ENCODE data around the gene INPP5E. TPM values are rescaled to one million over a fixed set of nuclear protein-coding genes. Genes with fewer than 3 reads are reported as not detected.

Gene INPP5E
- polyA plus RNA-seq, 2 of the 4 experiments (the other 2 are of a cell fraction) = 5.2 to 11.2 TPM

DNA sequence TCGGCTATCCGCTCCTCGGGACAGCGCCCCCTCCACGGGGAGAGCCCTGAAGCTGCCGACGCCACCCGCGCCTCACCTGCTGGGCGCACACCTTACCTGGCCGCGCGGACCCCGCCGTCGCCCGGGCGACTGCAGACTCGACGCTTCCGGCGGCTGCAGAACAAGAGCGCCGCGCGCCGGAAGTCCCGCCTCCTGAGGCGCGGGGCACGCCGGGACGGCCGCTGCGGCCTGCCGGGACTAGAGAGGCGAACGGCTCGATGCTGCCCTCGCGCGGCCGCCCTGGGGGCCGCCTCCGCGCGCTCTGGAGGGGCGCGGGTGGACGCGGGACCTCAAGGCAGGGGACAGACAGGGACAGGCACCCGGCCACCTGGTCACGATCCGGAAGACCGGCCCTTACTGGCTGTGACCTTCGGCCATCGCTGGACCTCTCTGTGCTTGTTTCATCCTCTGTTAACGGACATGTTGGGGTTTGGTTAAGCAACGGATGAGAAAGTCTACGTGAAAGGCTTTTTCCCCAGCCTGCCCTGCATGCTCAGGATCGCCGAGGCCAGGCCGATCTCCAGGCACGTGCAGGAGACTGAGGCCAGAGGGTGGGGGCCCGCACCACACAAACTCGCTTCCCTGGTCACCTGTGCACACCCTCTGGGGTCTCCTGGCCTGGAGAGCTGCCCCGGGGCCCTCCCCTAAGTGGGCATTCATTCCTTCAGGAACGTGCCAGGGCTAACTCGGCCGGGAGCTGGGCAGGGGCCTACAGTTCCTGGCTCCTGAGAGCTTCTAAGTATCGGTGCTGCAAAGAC is 39.4 kb downstream of the INPP5E start, which contains the start of gene SNAPC4 (continued):
- TF ChIP-seq, protein P1, sequence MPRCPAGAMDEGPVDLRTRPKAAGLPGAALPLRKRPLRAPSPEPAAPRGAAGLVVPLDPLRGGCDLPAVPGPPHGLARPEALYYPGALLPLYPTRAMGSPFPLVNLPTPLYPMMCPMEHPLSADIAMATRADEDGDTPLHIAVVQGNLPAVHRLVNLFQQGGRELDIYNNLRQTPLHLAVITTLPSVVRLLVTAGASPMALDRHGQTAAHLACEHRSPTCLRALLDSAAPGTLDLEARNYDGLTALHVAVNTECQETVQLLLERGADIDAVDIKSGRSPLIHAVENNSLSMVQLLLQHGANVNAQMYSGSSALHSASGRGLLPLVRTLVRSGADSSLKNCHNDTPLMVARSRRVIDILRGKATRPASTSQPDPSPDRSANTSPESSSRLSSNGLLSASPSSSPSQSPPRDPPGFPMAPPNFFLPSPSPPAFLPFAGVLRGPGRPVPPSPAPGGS (IDR thresholded peaks at IDR 0.05) = peak; percentile 78; the same call in 2 of the 3 replicates
- TF ChIP-seq, protein P2, sequence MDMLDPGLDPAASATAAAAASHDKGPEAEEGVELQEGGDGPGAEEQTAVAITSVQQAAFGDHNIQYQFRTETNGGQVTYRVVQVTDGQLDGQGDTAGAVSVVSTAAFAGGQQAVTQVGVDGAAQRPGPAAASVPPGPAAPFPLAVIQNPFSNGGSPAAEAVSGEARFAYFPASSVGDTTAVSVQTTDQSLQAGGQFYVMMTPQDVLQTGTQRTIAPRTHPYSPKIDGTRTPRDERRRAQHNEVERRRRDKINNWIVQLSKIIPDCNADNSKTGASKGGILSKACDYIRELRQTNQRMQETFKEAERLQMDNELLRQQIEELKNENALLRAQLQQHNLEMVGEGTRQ (IDR thresholded peaks at IDR 0.05) = no peak
- TF ChIP-seq NFE2L2 (conservative IDR thresholded peaks at IDR 0.05; ENCODE audit: low read length) = no peak
- peak; percentile 54 to 80; a peak in 4 of 5 replicates for TF ChIP-seq RAD21 (conservative IDR thresholded peaks at IDR 0.05 in 1 of 2, IDR thresholded peaks at IDR 0.05 in 1 of 2)
- TF ChIP-seq RCOR1 (IDR thresholded peaks at IDR 0.05; ENCODE audit: low read depth, low read length) = no peak
- TF ChIP-seq, protein P3, sequence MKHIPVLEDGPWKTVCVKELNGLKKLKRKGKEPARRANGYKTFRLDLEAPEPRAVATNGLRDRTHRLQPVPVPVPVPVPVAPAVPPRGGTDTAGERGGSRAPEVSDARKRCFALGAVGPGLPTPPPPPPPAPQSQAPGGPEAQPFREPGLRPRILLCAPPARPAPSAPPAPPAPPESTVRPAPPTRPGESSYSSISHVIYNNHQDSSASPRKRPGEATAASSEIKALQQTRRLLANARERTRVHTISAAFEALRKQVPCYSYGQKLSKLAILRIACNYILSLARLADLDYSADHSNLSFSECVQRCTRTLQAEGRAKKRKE (CRISPR knock-in tag; IDR thresholded peaks at IDR 0.05; ENCODE audit: low read depth) = no peak
- TF ChIP-seq PHF8 (IDR thresholded peaks at IDR 0.05; ENCODE audit: borderline replicate concordance, low read depth) = peak; percentile 72; the same call in 1 of the 2 replicates
- no peak for TF ChIP-seq ZC3H11A (IDR thresholded peaks at IDR 0.05)
- TF ChIP-seq, protein P4, sequence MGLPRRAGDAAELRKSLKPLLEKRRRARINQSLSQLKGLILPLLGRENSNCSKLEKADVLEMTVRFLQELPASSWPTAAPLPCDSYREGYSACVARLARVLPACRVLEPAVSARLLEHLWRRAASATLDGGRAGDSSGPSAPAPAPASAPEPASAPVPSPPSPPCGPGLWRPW (IDR thresholded peaks at IDR 0.05) = no peak
- TF ChIP-seq CBX2 (IDR thresholded peaks at IDR 0.05; ENCODE audit: borderline replicate concordance, low read depth) = no peak
- TF ChIP-seq MAFK (IDR thresholded peaks at IDR 0.05; ENCODE audit: partially characterized antibody) = no peak
- TF ChIP-seq POLR2AphosphoS2 (conservative IDR thresholded peaks at IDR 0.05; ENCODE audit: low read length) = no peak
- no peak for TF ChIP-seq FOSB (CRISPR knock-in tag; IDR thresholded peaks at IDR 0.05)
- TF ChIP-seq, protein P5, sequence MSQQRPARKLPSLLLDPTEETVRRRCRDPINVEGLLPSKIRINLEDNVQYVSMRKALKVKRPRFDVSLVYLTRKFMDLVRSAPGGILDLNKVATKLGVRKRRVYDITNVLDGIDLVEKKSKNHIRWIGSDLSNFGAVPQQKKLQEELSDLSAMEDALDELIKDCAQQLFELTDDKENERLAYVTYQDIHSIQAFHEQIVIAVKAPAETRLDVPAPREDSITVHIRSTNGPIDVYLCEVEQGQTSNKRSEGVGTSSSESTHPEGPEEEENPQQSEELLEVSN (IDR thresholded peaks at IDR 0.05; ENCODE audit: borderline replicate concordance, low read depth) = peak; percentile 30; the same call in 1 of the 2 replicates
- no peak for TF ChIP-seq EP300 (IDR thresholded peaks at IDR 0.05)
- TF ChIP-seq HOXB13 (CRISPR knock-in tag; IDR thresholded peaks at IDR 0.05; ENCODE audit: low read depth) = no peak
- no peak for TF ChIP-seq ZNF302 (CRISPR knock-in tag; IDR thresholded peaks at IDR 0.05)
- TF ChIP-seq CBX8 (IDR thresholded peaks at IDR 0.05) = no peak
- TF ChIP-seq GATA3 (IDR thresholded peaks at IDR 0.05; ENCODE audit: borderline replicate concordance) = no peak
- no peak for TF ChIP-seq RNF2 (IDR thresholded peaks at IDR 0.05; ENCODE audit: borderline replicate concordance, low read depth)
- TF ChIP-seq, protein P6, sequence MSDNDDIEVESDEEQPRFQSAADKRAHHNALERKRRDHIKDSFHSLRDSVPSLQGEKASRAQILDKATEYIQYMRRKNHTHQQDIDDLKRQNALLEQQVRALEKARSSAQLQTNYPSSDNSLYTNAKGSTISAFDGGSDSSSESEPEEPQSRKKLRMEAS (IDR thresholded peaks at IDR 0.05) = peak; percentile 69
- no peak for TF ChIP-seq HDAC2 (IDR thresholded peaks at IDR 0.05)
- no peak for TF ChIP-seq EHF (CRISPR knock-in tag; IDR thresholded peaks at IDR 0.05)
- TF ChIP-seq JUNB (IDR thresholded peaks at IDR 0.05) = no peak
- TF ChIP-seq HEYL (CRISPR knock-in tag; IDR thresholded peaks at IDR 0.05) = no peak
- TF ChIP-seq ESRRA (IDR thresholded peaks at IDR 0.05; ENCODE audit: borderline replicate concordance, low read length) = no peak
- TF ChIP-seq NR3C1 (IDR thresholded peaks at IDR 0.05) = no peak
- no peak for TF ChIP-seq NPAS2 (CRISPR knock-in tag; IDR thresholded peaks at IDR 0.05; ENCODE audit: borderline replicate concordance)
- no peak for TF ChIP-seq RFX5 (IDR thresholded peaks at IDR 0.05)
- TF ChIP-seq, protein P7, sequence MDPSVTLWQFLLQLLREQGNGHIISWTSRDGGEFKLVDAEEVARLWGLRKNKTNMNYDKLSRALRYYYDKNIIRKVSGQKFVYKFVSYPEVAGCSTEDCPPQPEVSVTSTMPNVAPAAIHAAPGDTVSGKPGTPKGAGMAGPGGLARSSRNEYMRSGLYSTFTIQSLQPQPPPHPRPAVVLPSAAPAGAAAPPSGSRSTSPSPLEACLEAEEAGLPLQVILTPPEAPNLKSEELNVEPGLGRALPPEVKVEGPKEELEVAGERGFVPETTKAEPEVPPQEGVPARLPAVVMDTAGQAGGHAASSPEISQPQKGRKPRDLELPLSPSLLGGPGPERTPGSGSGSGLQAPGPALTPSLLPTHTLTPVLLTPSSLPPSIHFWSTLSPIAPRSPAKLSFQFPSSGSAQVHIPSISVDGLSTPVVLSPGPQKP (IDR thresholded peaks at IDR 0.05; ENCODE audit: low read depth, low read length) = 0 out of 2 replicates have a peak, but pooled peaks have one; percentile 21
- TF ChIP-seq JUN (IDR thresholded peaks at IDR 0.05) = peak; percentile 31 to 81; a peak in 4 of 5 replicates
- TF ChIP-seq POLR2A (IDR thresholded peaks at IDR 0.05; ENCODE audit: low read length) = peak; percentile 92
- no peak for TF ChIP-seq SREBF2 (IDR thresholded peaks at IDR 0.05)
- peak; percentile 78 for TF ChIP-seq SMC3 (IDR thresholded peaks at IDR 0.05)
